Cerebellar cortex (tissue), 1 donor: ENCODE measurements around the gene FAM53A.
"Not testable (repeated sequence)": the region's sequence is repeated elsewhere in the genome, so short reads cannot be mapped to it uniquely, and the experiment has no call there.

Source experiments
- DNase-seq: peaks from one replicate; pipeline ENCODE4 v3.0.0-alpha.2; 2015; ENCODE audit warnings: low spot score

FAM53A gene

GRCh38 chr4:1659104-1660043, 24.7 kb downstream of the FAM53A start:
- no peak for DNase-seq

DNA sequence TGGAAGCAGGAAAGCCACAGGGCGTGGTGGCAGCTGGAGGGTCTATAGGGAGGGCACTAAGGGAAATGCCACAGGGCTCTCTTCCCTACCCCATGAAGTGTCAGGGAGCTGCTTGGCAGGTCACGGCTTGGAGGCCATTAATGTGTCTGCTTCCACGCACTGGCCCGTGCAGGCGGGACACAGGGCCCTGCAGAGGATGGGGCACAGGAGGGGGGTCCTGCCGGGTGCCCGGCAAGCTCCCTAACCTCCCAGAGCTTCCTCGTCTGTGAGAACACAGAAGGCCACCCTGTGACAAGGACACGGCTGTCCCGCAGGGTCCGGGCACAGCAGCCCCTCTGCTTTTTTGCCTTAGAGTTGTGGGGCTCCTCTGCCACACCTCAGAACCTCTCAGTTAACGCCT, 25.5 kb downstream of the FAM53A start:
- no peak for DNase-seq

GRCh38 chr4:1658146-1658545, 26.0 kb downstream of the FAM53A start:
- no peak for DNase-seq

DNA sequence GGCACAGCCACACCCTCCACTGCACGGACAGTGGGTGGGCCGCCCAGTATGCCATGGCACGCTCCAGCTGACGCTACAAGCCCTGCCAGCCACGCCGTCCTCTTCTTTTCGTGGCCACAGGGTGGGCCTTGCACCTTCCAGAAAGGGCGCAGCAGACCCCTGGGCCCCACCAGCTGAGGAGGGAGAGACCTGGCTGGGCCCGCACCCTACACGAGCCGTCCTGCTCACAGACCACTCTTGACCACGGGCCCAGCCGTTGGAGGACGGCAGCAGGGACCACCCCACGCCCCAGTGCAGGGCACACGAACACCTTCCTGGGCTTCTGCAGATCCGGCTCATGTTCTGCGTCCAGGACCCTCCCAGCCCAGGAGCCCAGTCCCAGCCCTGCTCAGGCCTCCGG, 27.1 kb downstream of the FAM53A start:
- no peak for DNase-seq

DNA sequence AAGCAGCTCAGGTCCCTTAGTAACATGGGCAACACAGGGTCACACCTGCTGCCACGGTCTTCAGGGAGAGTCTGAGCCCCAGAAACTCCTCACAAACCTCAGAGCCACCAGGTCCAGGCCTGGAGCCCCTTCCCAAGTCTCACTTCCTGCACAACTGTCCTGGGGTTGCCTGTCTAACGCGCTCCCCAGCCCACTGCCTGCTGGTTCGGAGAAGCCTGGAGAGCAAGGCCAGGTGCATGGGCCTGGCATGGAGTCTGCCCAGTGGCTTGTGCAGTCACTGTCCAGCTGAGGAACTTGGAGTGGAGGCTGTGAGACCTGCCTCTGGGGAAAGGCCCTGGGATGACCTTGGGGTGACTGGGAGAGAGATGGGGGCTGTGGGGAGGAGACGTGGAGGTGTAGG, 28.0 kb downstream of the FAM53A start:
- no peak for DNase-seq

- no peak for DNase-seq
Measured at GRCh38 chr4:1655676-1656075, 28.4 kb downstream of the FAM53A start.

GRCh38 chr4:1655081-1655480, 29.0 kb downstream of the FAM53A start:
- no peak for DNase-seq

DNA sequence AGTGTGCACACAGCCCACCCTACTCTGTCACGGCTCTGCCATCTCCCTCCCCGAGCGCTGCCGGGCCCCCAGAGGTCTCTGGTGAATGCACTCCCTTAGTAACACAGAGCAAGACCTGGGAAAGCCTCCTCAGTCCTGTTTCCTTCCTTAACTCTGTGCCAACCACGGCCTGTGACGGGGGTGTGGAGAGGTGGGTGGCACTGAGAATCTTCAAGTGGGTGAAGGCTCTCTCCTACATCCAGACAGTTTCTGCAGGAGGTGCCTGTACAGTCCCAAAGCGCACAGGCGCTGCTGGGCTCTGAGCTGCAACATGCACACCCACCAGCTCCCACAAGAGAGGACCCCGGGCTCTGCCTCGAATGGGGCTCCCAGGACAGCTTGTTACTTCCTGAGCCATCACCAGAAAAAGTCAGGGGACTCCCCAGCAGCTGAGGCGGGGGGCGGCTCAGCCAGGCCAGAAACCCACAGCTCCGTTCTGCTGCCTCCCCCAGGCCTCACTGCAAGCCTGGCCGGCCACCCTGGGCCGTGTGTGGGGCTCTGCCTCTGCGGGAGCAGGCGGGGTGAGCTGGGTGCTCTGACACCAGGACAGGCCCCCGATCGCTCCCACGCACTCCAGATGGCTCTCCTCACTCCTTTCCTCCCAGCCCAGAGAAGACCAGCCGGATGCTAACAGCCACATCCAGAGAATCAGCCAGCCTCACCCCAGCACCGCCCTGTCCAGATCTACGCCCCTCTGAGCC, 29.7 kb downstream of the FAM53A start:
- DNase-seq: no peak

DNA sequence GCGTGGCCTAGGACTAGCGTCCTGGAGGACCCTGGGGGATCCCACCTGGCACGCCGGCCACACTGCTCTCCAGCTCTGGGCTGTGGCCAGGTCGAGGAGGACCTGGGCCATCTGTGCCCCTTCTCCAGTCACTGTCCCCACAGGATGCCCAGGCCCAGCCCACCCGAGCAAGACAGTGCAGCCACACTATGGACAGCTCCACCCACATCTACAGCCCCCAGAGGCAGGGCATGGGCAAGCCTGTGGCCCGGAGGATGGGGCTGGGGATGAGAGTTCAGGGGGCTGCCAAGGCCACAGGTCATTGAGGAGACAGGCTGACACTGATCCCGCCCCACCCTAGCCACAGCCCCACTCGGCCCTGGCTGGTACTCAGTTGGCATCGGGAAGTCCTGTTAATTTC, 30.3 kb downstream of the FAM53A start:
- no peak for DNase-seq

GRCh38 chr4:1652088-1652487, 32.0 kb downstream of the FAM53A start:
- DNase-seq: no peak

GRCh38 chr4:1651609-1652008, 32.5 kb downstream of the FAM53A start:
- DNase-seq: no peak

GRCh38 chr4:1648962-1649361, 35.2 kb downstream of the FAM53A start:
- DNase-seq: no peak

DNA sequence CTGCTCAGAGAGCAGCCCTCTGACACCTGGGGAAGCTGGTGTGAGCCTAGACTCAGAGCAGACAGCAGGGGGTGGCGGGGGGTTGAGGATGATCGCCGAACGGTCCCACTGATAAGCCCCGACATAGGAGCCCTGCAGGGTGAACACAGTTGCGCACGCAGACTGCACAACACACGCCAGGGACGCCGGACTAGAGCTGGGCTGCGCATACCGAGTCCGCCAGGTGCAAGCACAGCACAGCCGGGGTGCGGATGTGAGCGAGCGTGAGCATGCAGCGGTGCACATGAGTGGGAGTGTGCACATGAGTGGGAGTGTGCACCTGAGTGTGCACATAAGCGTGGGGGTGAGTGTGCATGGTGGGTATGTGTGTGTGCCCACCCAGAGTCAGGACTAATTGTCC, 36.7 kb downstream of the FAM53A start:
- no peak for DNase-seq

DNA sequence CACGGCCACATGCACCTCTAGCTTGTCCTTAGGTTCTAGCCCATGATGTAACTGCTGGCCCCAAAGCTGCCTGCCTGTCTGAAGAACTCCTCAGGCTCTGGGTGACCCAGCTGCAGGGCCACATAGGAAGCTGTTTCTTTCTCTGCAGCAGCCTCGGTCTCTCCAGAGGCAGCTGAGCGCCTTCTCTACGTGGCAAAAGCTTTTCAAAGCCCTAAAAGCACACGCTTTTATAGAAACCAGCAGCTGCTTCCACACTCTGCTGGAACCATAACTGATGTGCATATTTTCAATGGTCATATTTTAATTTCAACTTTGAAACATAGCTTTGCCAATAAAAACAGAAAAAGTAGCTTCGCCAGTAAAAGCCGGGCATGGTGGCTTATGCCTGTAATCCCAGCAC, 37.4 kb downstream of the FAM53A start:
- no peak for DNase-seq

DNA sequence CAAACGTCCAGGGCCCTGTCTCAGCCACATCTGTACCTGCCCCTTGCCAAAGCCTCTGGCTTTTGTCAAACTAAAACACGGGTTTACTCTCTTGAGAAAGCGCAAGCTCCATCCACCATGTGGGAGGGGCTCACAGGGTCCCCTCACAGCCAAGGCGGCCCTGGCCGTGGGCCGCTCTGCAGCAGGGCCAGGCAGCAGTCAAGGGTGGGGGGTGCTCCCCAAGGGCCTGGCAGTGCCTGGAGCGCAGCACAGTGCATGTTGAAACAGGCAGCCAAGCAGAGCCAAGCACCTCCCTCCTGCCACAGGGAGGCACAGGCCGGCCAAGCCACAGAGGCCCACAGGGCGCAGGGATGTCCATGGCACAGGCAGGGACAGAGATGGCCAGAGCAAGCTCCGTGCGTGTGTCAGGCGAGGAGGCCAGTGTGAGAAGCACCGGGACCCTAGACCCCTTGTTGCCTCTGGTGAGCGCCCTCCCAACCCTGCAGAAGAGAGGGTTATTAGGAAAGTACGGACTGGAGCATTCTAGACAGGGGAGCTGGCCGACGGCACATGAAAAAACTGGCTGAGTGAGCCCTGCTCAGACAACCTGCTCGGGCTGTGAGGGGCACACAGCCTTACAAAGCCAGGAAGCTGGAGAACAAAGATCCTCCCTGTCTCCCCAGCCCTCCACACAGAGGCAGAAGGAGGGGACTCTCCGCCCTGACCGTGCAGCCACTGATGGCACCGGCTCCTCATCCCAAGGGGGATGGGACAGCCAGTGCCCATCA, 39.0 kb downstream of the FAM53A start:
- peak; percentile 65 for DNase-seq

DNA sequence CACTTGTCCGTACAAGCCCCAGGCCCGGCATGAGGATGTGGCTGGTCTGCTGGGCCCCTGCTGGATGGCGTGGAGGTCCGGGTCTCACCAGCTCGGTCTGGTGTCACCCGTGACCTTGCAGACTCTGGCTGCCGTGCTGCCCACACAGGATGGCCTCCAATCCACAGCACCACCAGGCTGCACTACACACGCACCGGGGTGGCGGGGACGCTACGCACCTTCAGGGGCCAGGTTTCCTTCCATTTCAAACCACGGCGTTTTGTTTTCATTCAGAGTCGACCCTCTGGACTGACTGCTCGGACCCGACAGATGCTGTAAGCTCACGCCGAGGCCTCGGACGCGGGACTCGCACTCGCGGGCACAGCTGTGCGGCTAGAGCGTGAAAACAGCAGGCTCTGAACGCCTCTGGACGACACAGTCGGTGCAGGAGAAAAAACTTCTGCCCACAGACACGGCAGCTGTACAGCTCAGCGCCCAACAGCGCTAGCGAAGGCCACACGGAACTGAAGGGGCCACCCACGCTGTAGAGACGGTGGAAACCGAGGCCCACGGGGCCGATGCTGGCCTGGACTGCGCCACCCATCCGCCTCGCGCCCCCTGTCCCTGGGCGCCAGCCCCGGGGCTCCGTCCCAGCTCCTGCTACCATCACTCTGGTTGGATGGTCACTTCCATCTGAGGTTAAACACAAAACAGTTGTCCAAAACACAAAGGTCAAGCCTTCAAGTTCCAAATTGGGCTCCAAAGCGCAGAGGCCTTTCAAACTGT, 40.0 kb downstream of the FAM53A start:
- no peak for DNase-seq

- no peak for DNase-seq
Measured at GRCh38 chr4:1642196-1642951, 41.7 kb downstream of the FAM53A start.

DNA sequence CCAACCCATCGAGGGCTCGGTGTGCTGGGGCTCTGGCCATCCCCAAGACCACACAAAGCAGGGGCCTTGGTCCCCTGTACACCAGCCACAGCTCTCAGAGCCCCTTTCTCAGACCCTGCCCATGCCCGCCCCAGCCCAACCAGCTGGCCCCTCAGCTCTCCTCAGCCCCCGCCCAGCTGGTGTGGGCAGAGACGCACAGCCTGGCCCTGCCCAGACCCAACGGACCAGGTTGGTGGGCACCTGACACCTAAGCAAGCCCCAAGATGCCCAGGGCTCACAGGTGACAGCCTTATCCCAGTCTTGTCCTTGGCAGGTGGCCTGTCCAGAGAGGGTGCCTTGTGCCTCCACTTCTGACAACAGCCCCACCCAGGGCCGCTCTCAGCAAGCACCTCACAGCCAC, 42.4 kb downstream of the FAM53A start:
- DNase-seq: no peak

DNA sequence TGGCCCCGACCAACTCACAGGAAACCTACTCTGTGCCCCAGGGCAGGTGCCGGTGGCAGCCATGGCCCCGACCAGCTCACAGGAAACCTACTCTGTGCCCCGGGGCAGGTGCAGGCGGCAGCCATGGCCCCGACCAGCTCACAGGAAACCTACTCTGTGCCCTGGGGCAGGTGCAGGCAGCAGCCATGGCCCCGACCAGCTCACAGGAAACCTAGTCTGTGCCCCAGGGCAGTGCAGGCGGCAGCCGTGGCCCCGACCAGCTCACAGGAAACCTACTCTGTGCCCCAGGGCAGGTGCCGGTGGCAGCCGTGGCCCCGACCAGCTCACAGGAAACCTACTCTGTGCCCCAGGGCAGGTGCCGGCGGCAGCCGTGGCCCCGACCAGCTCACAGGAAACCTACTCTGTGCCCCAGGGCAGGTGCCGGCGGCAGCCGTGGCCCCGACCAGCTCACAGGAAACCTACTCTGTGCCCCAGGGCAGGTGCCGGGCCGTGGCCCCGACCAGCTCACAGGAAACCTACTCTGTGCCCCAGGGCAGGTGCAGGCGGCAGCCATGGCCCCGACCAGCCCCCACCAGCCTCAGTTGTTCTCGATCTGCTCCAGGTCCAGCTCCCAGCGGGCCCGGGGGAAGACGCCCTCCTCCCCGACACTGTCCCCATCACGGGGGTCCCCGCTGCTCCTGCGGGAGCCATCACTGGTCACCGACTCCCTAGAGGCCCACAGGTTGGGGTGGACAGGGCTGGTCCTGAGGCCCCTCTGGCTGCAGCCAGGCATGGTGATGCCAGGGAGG, 43.2 kb downstream of the FAM53A start:
- not testable (repeated sequence) for DNase-seq

DNA sequence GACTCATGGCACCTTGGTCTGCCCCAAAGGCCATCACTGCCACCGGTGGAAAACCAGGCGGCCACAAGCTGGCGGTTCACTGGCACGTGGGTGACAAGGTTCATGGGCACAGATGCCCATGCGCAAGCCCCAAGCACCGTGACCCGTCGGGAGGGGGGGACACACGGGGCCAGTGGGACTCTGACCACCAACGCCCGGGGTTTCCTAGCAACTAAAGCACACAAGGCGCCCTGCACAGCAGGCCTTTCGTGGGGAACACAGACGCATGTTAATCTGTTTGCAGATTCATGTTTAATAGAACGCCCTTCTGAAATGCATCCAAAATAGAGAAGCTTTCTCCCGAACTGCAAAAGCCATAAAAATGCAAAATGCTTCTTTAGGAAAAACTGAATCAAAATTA, 43.9 kb downstream of the FAM53A start:
- DNase-seq: no peak
